Astrocyte of the spinal cord (primary cell): Measurements from ENCODE around the gene ZNF582.
"Not testable (repeated sequence)": the region's sequence is repeated elsewhere in the genome, so short reads cannot be mapped to it uniquely, and the experiment has no call there.

ENCODE experiments used
- DNase-seq: peaks from one replicate; pipeline ENCODE4 v3.0.0; 2011; ENCODE audit warnings: low read depth, low spot score
- H3K4me3 ChIP-seq: 2 replicates; pipeline ENCODE4 v1.5.1; 2011; ENCODE audit warnings: low read depth, mild to moderate bottlenecking, low read length, moderate library complexity
- CTCF ChIP-seq: IDR thresholded peaks from 2 replicates; pipeline ENCODE4 v1.5.1; 2012; ENCODE audit warnings: low read depth, mild to moderate bottlenecking, low read length, inconsistent platforms
- in situ Hi-C: cut with HindIII; loops from 2 replicates; pipeline ENCODE4 v1.10.0; 2017; ENCODE audit warnings: low sequenced_read_pairs

The ZNF582 gene

DNA sequence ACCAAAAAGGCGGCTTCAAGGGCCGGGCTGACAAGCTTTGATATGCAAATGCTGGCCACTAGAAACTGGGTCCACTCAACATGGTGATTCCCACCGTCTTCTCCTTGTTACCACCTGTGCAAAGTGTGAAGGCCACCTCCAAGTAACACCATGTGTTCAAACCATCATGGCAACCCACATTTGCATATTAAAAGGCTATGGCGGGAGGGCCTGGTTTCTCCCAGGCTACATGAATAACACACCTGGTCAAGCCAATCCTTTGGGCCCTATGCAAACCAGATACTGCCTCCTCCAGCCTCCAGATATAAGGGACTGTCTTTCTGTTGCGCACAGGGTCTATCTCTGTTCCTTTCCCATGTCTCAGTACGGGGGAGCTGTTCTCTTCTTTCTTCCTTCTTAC is 42.1 kb downstream of the ZNF582 start:
- no peak for DNase-seq
- in situ Hi-C loops = no loop called here
- H3K4me3 ChIP-seq = no peak overlapping the region
- no peak for TF ChIP-seq CTCF

- TF ChIP-seq CTCF = peak; percentile 86
- in situ Hi-C loops = no loop called here
Observed at GRCh38 chr19:56350416-56351045, 42.8 kb downstream of the ZNF582 start.

DNA sequence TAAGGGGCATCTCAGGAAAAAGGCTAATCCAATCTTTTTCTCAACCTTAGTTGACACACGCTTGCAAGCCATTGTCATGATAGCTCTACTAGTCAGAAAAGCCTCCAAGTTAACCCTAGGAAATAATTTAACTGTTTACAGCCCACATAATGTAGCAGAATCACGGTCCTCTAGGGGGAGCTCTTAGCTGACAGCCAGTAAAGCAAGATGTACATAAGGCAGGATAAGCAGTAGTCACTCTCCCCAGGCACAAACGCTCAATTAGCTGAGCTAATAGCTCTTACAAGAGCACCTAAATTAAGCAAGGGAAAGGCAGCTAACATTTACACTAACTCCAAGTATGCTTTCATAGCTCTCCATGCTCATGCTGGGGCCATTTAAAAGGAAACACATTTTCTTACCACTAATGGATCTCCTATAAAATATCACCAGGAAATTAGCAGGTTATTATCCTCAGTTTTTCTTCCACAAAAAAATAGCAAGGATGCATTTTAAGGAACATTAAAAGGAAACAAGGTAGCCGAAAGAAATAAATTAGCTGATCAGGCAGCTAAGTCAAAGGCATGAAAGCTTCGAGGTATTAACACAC is 45.0 kb downstream of the ZNF582 start:
- peak; percentile 9 for TF ChIP-seq CTCF
- in situ Hi-C loops = no loop called here
- DNase-seq = no peak
- H3K4me3 ChIP-seq = no peak overlapping the region

More at GRCh38 chr19:56350416-56351045, 42.8 kb downstream of the ZNF582 start:
- no peak overlapping the region for H3K4me3 ChIP-seq
- DNase-seq = peak; percentile 46

GRCh38 chr19:56347163-56347778 is 46.1 kb downstream of the ZNF582 start:
- H3K4me3 ChIP-seq = no peak overlapping the region
- no peak for DNase-seq
- TF ChIP-seq CTCF = no peak
- in situ Hi-C loops = no loop called here

GRCh38 chr19:56341948-56342347 is 51.4 kb downstream of the ZNF582 start:
- no peak for TF ChIP-seq CTCF
- in situ Hi-C loops = no loop called here

GRCh38 chr19:56339031-56339430 is 54.3 kb downstream of the ZNF582 start:
- in situ Hi-C loops, DNase-seq, H3K4me3 ChIP-seq: not testable (repeated sequence)

More at GRCh38 chr19:56341948-56342347, 51.4 kb downstream of the ZNF582 start:
- no peak overlapping the region for H3K4me3 ChIP-seq
- DNase-seq = peak; percentile 4

DNA sequence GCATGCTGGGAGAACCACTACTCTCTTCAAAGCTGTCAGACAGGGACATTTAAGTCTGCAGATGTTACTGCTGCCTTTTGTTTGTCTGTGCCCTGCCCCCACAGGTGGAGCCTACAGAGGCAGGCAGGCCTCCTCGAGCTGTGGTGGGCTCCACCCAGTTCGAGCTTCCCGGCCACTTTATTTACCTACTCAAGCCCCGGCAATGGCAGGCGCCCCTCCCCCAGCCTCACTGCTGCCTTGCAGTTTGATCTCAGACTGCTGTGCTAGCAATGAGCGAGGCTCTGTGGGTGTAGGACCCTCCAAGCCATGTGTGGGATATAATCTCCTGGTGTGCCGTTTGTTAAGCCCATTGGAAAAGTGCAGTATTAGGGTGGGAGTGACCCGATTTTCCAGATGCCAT is 56.3 kb downstream of the ZNF582 start:
- DNase-seq, in situ Hi-C loops, H3K4me3 ChIP-seq: not testable (repeated sequence)

- in situ Hi-C loops, DNase-seq, H3K4me3 ChIP-seq: not testable (repeated sequence)
Observed at GRCh38 chr19:56335371-56335770, 58.0 kb downstream of the ZNF582 start.
